ENCODE data around the gene URB2. TPM values are rescaled to one million over a fixed set of nuclear protein-coding genes. Genes with fewer than 3 reads are reported as not detected.
"Not testable (repeated sequence)": the region's sequence is repeated elsewhere in the genome, so short reads cannot be mapped to it uniquely, and the experiment has no call there.

URB2 gene
- total RNA-seq, 1 experiment from 2014 or later = 21.9 TPM

GRCh38 chr1:229594227-229595008 is 31.6 kb upstream of the URB2 start:
- ChIA-PET CTCF (no interaction called here), POLR2A (no interaction called here)
- no peak overlapping the region for H3K27ac ChIP-seq (ENCODE audit: low read length)
- no peak for DNase-seq (ENCODE audit: low read depth, low spot score)
- BruUV-seq (replicated peaks) = no TSS peak
- no peak for TF ChIP-seq CTCF (IDR thresholded peaks at IDR 0.05)
- TF ChIP-seq REST (IDR thresholded peaks at IDR 0.05; ENCODE audit: insufficient read depth in 1 of 2, low read depth in 2 of 2, low read length in 1 of 2) = no peak
- TF ChIP-seq POLR2AphosphoS5 (IDR thresholded peaks at IDR 0.05; ENCODE audit: low read depth, low read length) = no peak
- no peak for TF ChIP-seq TCF7L2 (IDR thresholded peaks at IDR 0.05; ENCODE audit: low read depth, low read length)
- TF ChIP-seq SIN3A (IDR thresholded peaks at IDR 0.05; ENCODE audit: borderline replicate concordance, insufficient read depth, low read depth, low read length) = no peak
- H3K4me1 ChIP-seq (ENCODE audit: control insufficient read depth, insufficient read depth, low read length) = no peaks in the 10 kb centered on the region
- no peak for ATAC-seq
- no peaks in the 10 kb centered on the region for H3K9me3 ChIP-seq (ENCODE audit: control insufficient read depth, insufficient read depth, low read depth, low read length)
- intact Hi-C loops (cut with micrococcal nuclease; ENCODE audit: unreplicated experiment) = no loop called here
- H3K4me3 ChIP-seq (ENCODE audit: low read depth in 2 of 2, low read length in 2 of 2) = no peak overlapping the region
- in situ Hi-C loops (cut with HindIII; ENCODE audit: low pct_unique_long_range_greater_than_20kb, low sequenced_read_pairs) = no loop called here
- no peaks in the 10 kb centered on the region for H3K27me3 ChIP-seq (ENCODE audit: control insufficient read depth, insufficient read depth, low read length)
- no peaks in the 10 kb centered on the region; the same call in 1 of the 2 replicates for H3K36me3 ChIP-seq (ENCODE audit: control insufficient read depth, insufficient read depth, low read length)

DNA sequence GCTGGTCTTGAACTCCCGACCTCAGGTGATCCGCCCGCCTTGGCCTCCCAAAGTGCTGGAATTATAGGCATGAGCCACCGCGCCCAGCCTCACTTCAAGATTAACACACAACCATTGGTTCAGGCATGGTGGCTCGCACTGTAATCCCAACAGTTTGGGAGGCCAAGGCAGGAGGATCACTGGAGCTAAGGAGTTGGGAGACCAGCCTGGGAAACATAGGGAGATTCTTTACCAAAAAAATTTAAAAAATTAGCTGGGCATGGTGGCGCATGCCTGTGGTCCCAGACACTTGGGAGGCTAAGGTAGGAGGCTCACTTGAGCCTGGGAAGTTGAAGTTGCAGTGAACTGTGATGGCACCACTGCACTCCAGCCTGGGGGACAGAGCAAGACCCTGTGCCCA is 30.2 kb upstream of the URB2 start:
- CTCF ChIA-PET = not testable (repeated sequence)

GRCh38 chr1:229596925-229597699 is 28.9 kb upstream of the URB2 start:
- Histone ChIP-seq H3K9me3 (ENCODE audit: control insufficient read depth, insufficient read depth, low read depth, low read length) (no peaks in the 10 kb centered on the region), H3K4me1 (ENCODE audit: control insufficient read depth, insufficient read depth, low read length) (no peaks in the 10 kb centered on the region), H3K4me3 (ENCODE audit: low read depth in 2 of 2, low read length in 2 of 2) (no peak overlapping the region), H3K36me3 (ENCODE audit: control insufficient read depth, insufficient read depth, low read length) (peaks cover 11% of the 10 kb centered on the region), H3K27ac (ENCODE audit: low read length) (no peak overlapping the region), H3K27me3 (ENCODE audit: control insufficient read depth, insufficient read depth, low read length) (no peaks in the 10 kb centered on the region)
- ATAC-seq (no peak), DNase-seq (ENCODE audit: low read depth, low spot score) (no peak)
- in situ Hi-C loops (cut with HindIII; ENCODE audit: low pct_unique_long_range_greater_than_20kb, low sequenced_read_pairs) = no loop called here
- no peak for TF ChIP-seq POLR2AphosphoS5 (IDR thresholded peaks at IDR 0.05; ENCODE audit: low read depth, low read length)
- TF ChIP-seq REST (IDR thresholded peaks at IDR 0.05; ENCODE audit: insufficient read depth in 1 of 2, low read depth in 2 of 2, low read length in 1 of 2) = no peak
- no peak for TF ChIP-seq CTCF (IDR thresholded peaks at IDR 0.05)
- no peak for TF ChIP-seq TCF7L2 (IDR thresholded peaks at IDR 0.05; ENCODE audit: low read depth, low read length)
- TF ChIP-seq SIN3A (IDR thresholded peaks at IDR 0.05; ENCODE audit: borderline replicate concordance, insufficient read depth, low read depth, low read length) = no peak
- intact Hi-C loops (cut with micrococcal nuclease; ENCODE audit: unreplicated experiment) = no loop called here
- ChIA-PET CTCF (no interaction called here), POLR2A (no interaction called here)
- BruUV-seq (replicated peaks) = no TSS peak

More for the DNA sequence above, 30.2 kb upstream of the URB2 start:
- ATAC-seq; BruUV-seq (replicated peaks); DNase-seq (ENCODE audit: low read depth, low spot score); H3K4me1 ChIP-seq (ENCODE audit: control insufficient read depth, insufficient read depth, low read length); H3K9me3 ChIP-seq (ENCODE audit: control insufficient read depth, insufficient read depth, low read depth, low read length); H3K27me3 ChIP-seq (ENCODE audit: control insufficient read depth, insufficient read depth, low read length); H3K27ac ChIP-seq (ENCODE audit: low read length); in situ Hi-C loops (cut with HindIII; ENCODE audit: low pct_unique_long_range_greater_than_20kb, low sequenced_read_pairs); H3K4me3 ChIP-seq (ENCODE audit: low read depth in 2 of 2, low read length in 2 of 2); intact Hi-C loops (cut with micrococcal nuclease; ENCODE audit: unreplicated experiment); H3K36me3 ChIP-seq (ENCODE audit: control insufficient read depth, insufficient read depth, low read length); POLR2A ChIA-PET: not testable (repeated sequence)

Data from Panc1 (cell line).